HG03064 (cell line): Measurements from ENCODE around the gene DPAGT1.
"Not testable (repeated sequence)": the region's sequence is repeated elsewhere in the genome, so short reads cannot be mapped to it uniquely, and the experiment has no call there.

ENCODE experiments used
- ATAC-seq: cut with Tn5 transposase; IDR thresholded peaks from one replicate; pipeline ENCODE4 v1.9.1; 2021; ENCODE audit warnings: low read depth; ENCODE audit not compliant: unreplicated experiment

Gene DPAGT1

GRCh38 chr11:119062779-119063178, 38.9 kb downstream of the DPAGT1 start:
- ATAC-seq = no peak

GRCh38 chr11:119061256-119061655, 40.4 kb downstream of the DPAGT1 start:
- ATAC-seq = no peak

GRCh38 chr11:119059128-119059527, 42.5 kb downstream of the DPAGT1 start:
- not testable (repeated sequence) for ATAC-seq

DNA sequence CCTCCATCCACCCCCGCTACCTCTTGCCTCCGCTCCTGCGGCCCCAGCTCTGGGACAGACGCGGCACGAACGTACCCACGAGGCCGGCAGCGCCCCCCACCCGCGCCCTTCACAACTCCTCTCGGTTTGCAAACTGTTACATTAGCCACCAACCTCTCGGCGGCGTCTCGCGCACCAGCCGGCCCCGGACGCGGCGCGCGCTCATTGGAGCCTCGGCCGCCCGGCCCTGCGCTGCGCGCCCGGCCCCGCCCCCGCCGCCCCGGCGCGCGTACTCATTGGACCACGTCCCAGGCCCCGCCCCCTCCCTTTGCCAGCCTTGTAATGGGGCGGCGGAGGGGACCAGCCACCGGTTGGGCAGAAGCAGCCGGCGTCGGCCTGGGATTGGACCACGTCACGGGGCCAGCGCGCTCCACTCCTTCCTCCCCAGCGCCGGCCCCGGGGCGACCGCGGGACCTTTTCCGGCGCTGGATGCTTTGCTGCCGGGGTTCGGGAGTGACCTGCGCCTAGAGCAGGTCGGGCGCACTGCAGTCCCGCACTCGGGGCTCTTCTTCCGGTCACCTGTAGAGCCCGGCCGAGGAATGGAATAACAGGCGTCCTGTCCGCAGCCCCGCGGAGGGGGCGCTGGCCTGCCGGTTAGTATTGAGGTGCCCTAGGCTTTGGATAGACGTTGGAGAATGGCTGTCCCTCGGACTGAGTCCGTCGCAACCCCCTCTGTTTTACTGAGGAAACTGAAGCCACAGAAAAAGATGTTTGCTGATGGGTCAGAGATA, 44.5 kb downstream of the DPAGT1 start, which contains the start of gene HYOU1:
Gene HYOU1, minus strand, starts transcription at position 206 of the 770 bp plus-strand sequence. CDS start 1,045 bp downstream, outside the sequence.
- ATAC-seq = peak; percentile 90

- peak; percentile 11 for ATAC-seq
Observed at GRCh38 chr11:119056421-119056999, 45.1 kb downstream of the DPAGT1 start.

GRCh38 chr11:119055901-119056300, 45.8 kb downstream of the DPAGT1 start:
- ATAC-seq = no peak

DNA sequence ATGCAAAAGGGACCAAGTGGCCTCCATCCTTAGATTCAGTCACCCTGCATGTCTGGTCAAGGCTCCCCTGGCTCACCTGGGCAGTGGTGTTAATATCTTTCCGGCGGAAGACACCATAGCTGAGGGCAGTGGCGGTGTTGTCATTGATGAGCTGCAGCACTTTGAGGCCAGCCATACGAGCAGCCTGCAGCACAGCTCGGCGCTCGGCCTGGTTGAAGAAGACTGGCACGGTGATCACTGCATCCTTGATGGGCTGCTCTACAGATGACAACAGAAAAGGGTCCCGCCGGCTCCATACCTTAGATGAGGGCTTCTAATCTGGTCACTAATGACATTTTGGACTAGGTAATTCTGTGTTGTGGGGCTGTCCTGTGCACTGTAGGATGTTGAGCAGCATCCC, 47.2 kb downstream of the DPAGT1 start:
- ATAC-seq = no peak

DNA sequence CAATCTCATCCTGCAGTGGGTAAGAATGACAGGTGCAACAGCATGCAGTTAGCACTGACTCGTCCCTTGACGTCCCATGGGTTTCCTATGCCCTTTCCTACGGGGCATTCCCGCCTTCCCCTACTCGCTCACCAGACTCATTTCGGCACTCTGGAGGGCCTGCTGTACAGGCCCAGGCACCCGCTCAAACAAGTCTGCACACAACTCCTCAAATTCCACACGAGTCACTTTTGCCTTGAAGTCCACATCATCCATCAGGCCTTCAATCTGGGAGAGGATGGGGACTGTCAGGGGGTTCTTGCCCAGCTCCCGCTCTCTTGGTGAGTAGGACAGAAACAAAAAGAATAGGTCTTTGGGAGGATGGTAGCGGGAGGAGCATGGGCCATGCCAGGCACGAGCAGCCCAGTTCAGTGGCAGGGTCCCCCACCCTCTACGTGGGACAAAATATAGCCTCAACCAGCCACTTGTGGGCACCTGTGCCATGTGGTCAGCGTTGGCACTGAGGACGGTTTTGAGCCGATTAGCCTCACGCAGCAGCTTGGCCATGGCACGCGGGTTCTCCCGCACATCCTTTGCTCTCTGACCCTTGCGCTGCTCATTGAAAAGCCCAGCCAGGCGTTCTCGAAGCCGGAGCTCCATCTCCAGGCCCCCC, 49.4 kb downstream of the DPAGT1 start:
- no peak for ATAC-seq

DNA sequence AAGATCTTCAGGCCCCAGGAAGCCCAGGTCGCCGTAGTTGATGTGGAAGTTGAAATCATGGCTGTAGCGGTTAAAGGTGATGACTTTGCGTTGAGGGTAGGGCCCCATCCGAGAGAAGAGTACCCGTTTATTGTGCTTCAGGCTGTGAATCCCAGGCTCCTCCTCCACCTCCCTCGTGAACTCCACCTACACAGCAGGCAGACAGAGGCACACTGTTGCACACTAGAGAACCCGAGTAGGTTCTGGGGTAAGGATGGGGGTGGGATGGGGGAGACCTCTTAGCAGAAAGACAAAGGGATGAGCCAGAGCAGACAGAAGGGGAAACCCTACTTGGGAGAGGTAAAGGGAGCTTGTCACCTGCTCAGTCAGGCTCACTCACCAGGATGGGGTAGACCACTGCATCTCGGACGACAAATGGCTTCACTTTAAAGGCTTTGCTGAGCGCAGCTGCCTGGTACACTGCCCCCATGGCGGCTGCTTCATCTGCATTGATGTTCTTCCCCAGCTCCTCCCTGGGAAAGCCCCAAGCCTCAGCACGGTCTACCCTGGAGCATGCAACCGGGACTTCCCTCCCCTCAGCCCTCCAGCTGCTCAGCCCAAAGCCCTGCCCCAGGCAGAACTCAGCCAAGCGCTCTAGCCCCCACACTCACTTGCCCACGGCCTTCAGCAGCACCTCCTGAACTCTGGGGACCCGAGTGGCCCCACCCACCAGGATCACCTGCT, 50.1 kb downstream of the DPAGT1 start:
- no peak for ATAC-seq

- ATAC-seq = no peak
Observed at GRCh38 chr11:119049081-119049480, 52.6 kb downstream of the DPAGT1 start.

- ATAC-seq = no peak
Observed at GRCh38 chr11:119048644-119049043, 53.0 kb downstream of the DPAGT1 start.

GRCh38 chr11:119047205-119047604, 54.4 kb downstream of the DPAGT1 start:
- ATAC-seq = no peak
